NCI-H2029 treated with DMSO at 0.1 percent for 48 hours (cell line): ENCODE measurements around the gene NUDT4.
"Not testable (repeated sequence)": the region's sequence is repeated elsewhere in the genome, so short reads cannot be mapped to it uniquely, and the experiment has no call there.

Experiments
- DNase-seq: peaks from one replicate; lab custom pipeline; 2025; lab: John Stamatoyannopoulos, UW

NUDT4 gene

DNA sequence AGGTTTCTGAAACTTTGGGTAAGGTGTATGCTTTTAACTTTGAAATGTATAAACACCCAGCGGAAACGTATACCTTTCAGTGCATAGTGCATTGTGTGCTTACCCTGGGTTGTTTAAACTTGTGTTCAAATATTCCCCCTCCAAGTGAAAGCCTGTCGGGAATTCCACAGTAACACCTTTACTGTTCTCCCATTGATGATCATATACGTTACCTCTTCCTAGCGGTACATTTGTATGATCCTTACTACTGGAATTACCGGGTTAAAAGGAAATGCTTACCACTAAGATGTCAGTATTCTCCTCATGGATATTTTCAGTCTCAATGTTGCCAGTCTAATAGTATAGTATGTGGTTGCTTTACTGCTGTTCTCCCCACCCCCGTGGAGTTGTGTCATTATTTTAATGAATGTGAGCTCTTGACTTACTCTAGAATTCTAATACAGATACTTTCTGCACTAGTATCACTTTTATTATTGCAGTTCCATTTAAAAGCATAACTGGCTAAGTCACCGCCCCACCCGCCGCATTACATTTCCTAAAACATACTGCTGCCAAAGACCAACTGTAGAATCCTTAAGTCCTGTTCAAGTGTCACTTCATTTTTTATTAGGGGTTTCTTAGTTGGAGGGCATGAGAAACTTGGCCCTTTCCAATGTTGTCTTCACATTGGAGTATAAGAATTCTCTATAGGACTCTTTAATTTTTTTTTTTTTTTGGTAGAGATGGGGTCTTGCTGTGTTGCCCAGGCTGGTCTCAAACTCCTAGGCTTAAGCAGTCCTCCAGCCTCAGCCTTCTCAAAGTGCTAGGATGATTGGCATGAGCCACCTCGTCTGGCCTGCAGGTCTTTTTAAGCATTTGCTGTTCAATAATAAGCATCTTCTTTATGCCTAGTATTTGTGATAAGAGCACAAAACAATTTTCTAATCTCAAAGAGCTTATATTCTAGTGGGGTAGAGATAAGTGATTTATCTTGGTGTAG, 24.9 kb downstream of the NUDT4 start:
- DNase-seq, result no peak

DNA sequence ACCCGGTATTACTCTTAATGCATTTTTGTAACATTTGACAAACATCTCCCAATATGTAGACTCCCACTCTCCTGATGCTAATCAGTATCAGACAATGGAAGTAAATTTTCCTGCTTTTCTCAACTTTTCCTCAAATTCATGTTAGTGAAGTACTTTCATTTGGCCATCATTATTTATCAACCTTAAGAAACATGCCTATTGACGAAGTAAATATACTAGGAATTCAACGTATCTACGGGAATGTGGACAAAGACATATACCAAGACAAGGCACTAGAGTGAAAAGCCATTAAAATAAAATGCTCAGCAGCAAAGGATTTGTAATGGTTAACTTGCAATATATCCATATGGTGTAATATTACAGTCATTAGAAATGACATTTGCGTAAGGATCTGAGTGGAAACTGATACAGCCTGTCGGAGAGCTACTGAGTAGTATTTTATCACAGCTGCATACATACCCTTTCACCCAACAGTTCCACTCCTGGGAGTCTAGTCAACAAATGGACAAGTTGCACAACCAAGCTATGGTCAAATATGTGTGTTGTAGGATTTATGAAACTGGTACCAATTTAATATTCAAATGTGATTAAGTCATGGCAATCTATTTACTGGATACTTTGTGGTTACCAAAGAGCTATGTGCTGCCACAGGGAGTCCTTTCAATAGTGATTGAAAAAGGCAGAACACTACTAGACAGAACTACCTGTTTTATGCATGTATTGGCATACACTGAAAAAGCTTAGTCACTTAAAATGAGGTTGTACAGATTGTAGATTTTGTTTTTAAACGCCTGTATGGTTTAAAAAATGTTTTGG, 26.5 kb downstream of the NUDT4 start:
- peak; percentile 32 for DNase-seq

- no peak for DNase-seq
Measured at GRCh38 chr12:93404961-93405849, 27.5 kb downstream of the NUDT4 start.

- DNase-seq, result no peak
Measured at GRCh38 chr12:93407054-93407962, 29.6 kb downstream of the NUDT4 start.

GRCh38 chr12:93407963-93408283, 30.2 kb downstream of the NUDT4 start:
- DNase-seq, result no peak

- no peak for DNase-seq
Measured at GRCh38 chr12:93408813-93409212, 31.1 kb downstream of the NUDT4 start.

GRCh38 chr12:93409343-93410187, 31.8 kb downstream of the NUDT4 start:
- DNase-seq, result not testable (repeated sequence)

DNA sequence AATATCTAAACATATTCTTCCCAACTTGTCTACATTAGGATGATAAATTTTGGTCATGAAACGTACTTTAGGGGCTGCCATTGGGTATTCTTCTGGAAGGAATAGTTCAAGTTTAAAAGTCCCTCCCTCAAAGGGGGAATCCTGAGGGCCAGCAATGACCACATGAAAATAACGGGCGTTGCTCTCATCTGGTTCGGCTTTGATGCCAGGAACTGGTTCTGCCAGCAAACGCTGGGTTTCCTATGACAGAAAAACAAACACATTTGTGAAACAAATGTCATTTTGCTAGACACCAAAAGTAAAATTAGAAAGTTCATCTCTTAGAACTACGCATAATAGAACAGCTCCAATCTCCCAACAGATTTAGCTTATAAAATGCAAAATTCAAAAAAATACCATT, 33.3 kb downstream of the NUDT4 start:
- not testable (repeated sequence) for DNase-seq

- not testable (repeated sequence) for DNase-seq
Measured at GRCh38 chr12:93412396-93412795, 34.7 kb downstream of the NUDT4 start.

- DNase-seq, result no peak
Measured at GRCh38 chr12:93413064-93413463, 35.3 kb downstream of the NUDT4 start.

- DNase-seq, result no peak
Measured at GRCh38 chr12:93415723-93416464, 38.2 kb downstream of the NUDT4 start.

- DNase-seq, result no peak
Measured at GRCh38 chr12:93417967-93418480, 40.3 kb downstream of the NUDT4 start.

DNA sequence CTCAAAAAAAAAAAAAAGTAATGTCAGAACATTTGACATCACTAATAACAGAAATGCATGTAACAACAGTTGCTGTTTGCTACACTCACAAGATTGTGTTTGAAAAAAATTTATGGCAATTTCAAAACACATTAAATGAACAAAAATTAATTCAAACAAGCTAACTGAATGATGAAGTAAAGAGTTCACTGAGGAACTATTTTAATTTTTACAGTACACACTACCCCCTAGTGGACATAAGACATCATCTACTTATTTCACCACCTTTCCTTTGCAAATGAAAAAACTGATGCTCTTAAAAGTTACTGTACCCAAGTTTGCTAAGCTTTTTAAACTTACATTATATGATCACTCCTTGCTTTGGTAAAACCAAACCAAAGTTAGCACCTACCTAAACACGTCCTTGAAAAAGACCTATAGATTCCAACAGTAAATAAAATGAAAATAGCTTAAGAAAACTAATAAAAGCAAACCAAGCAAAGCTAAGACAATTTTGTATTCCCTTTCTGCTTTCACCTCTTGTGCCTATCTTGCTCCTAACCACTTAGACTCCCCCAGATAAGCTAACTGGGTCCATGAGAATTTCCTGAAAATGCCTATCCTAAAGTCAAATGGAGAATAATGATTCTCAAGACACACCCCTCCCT, 41.8 kb downstream of the NUDT4 start:
- DNase-seq, result no peak

- DNase-seq, result no peak
Measured at GRCh38 chr12:93422050-93422449, 44.3 kb downstream of the NUDT4 start.

DNA sequence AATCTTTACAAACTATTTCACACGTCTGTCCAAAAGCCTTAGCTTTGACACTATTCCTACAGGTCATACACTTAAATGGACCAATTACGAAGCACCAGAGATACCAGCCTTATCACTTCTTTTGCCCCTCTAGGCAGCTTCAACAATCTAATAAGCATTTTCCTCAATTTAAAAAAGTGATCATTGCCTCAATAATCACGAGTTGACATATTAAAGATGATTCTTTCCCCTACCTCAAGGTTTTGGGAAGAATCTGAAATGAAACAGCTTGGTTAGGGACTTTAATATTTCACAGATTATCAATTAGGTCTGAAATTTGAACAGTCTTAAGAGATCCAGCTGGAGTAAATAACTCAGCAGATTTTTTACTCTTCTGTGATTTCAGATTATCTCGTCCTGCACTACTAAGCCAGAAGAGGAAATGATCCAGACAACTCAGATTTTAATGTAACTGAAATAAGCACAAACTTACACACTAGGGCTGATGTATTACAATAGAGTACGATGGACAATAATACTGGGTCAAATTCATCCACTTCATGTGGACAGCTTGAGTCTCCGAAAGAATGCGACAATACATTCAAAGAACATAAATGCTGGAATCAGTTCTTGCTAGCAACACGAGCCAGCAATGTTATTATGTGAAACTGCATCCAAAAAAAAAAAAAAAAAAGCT, 48.1 kb downstream of the NUDT4 start:
- no peak for DNase-seq

GRCh38 chr12:93426412-93426805, 48.7 kb downstream of the NUDT4 start:
- DNase-seq, result no peak

GRCh38 chr12:93427779-93428564, 50.2 kb downstream of the NUDT4 start:
- DNase-seq, result no peak
